ENCODE results near the gene POU5F1.

POU5F1 gene

DNA sequence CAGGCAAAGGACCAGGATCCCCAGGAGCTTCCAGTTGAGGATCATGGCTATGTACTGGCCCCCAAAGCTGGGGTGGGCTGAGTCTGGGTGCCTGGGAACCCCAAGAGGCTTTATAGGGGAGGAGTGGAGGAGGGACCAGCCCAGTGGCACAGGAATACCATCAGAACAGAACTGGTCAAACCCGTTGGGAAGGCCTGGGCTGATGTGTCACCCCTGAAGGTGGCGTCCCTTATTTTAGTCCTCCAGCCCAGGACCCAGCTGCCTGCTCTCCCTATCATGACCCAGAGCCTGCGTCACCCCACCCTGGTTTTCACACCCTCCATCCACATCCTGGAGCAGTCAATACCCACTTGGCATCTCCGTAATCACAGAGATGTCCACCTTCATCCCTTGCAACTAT, 31.5 kb downstream of the POU5F1 start, which contains the start of gene PSORS1C2:
Gene PSORS1C2, minus strand, starts transcription at position 85 of the 400 bp plus-strand sequence. Its CDS starts 40 bp downstream, at position 45.
- no peak for DNase-seq

DNA sequence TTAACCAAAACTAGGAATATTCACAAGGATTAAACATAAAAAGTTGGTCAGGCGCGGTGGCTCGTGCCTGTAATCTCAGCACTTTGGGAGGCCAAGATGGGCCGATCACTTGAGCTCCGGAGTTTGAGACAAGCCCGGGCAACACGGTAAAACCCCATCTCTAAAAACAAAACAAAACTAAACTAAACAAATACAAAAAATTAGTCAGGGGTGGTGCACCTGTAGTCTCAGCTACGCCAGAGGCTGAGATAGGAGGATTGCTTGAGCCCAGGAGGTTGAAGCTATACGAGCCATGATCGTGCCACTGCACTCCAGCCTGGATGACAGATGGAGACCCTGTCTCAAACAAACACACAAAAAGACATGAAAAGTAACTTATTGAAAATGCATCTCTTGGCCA, 34.8 kb downstream of the POU5F1 start:
- DNase-seq, result no peak

DNA sequence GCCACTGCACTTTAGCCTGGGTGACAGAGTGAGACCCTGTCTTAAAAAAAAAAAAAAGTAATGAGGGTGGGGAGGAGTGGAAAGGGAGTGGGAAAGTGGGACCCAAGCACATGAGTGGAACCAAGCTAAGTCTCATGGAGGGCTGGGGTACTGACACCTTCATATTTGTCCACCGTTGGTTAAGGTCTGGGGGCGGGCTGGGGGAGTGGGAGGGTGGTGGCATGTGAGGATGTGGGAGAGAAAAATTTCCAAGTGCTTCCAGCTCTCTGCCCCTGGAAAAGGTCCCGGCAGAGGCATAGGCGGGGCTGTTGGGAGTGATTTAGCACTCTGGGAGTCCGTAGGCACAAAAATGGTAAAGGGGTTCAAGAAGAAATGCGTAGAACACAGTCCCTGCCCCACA, 37.7 kb downstream of the POU5F1 start:
- no peak for DNase-seq

DNA sequence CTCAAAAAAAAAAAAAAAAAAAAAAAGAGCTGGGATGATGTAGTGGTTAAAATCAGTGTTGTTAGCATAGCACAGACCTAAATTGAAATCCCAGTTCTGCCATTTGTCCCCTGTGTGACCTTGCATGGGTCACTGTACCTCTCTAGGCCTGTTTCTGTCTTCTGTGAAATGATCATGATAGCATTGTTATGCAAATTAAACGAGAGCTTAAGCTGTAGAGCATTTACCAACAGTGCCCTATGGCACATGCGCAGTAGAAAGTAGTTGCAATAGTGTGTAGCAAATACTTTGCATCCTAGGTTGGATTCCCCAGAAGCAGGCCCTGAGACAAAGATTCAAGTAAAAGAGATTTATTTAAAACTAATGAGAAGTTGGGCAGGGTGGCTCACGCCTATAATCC, 38.9 kb downstream of the POU5F1 start:
- DNase-seq, result no peak

DNA sequence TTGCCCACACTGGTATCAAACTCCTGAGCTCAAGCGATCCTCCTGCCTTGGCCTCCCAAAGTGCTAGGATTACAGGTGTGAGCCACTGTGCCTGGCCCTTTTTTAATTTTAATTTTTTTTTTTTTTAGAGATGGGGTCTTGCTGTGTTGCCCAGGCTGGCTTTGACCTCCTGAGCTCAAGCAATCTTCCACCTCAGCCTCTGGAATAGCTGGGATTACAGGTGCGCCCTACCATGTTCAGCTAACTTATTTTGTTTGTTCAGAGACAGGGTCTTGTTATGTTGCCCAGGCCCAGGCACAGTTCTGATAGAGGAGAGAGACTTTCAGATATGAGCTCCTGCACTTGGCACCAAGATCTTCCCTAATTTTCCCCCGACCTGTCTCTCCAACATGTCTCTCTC, 39.7 kb downstream of the POU5F1 start:
- no peak for DNase-seq

DNA sequence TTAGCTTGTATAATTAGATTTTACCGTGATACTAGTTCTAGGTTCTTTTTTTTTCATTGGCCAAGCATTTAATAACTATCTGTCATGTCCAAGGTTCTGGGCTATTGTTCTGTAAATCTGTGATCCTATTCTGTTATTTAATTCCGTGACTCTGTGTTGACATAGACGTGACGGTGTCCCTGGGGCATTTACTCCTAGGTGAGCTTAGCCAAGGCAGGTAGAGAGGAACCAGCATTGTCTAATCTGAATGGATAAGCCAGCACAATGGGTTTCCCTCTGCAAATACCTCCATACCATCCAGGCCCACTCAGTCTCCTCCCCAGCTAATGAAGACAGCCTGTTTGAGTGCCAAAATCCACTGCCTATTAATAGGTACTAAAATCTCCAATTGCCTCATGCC, 41.4 kb downstream of the POU5F1 start:
- no peak for DNase-seq

DNA sequence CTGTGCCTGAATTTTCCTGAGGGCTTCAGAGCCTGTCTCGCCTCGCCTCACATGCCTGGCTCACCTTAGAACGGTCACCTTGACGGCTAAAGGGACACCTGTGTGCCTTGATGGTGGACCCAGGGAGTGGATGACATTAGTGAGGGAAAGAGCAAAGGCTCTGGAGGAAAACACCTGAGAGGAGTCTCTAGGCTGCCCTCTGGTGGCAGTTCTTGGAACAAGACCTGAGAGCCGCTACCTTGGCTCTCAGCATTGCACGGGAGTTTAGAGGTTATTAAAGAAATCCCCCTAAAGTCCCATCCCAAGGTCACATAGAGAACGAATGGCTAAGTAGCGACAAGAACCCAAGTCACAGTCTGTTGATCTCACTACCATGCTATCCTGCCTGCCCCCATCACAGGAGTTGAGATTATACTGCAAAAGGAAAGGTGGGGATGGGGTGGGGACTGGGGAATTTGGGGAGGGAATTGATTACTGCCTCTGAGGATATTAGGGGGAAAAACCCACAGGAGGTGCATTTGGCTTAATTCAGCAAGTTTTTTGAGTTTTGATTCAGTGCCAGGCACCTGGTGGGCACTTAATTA, 42.3 kb downstream of the POU5F1 start:
- DNase-seq, result peak; percentile 80

DNA sequence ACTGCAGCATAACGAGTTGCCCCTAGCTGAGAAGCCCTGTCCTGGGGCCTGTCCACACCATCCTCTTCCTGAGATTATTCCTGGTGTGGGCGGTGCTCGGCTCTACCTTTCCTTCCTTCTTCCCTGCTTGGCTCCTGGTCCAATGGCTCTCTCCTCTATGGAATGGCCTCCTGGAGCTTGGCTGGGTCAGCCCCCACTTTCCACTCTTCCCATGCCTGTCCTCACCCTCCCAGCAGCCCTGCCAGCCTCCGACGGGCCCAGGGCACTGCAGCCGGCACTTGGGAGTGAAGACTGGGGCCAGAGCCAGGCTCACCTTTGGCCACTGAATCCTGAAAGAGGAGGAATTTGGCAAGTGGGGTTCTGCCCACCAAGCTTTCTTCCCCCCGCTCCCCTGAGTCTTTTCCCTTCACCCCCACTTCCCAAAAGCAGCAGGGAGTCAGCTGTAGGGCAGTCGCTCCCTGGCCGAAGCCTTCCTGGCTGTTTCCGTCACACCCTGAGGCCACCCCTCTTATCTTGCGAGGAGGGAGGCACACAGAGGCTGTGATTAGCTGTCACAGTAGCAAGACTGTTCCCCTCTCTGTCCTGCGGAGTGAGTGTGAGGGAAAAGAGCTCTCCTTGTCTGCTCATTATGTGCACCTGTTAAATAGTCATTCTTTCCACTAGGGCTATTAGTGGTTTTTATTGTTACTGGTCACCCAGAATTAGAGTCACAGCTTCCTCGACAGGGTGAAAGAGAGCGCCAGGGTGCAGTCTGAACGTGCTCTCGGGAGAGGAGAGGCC, 43.9 kb downstream of the POU5F1 start:
- no peak for DNase-seq

DNA sequence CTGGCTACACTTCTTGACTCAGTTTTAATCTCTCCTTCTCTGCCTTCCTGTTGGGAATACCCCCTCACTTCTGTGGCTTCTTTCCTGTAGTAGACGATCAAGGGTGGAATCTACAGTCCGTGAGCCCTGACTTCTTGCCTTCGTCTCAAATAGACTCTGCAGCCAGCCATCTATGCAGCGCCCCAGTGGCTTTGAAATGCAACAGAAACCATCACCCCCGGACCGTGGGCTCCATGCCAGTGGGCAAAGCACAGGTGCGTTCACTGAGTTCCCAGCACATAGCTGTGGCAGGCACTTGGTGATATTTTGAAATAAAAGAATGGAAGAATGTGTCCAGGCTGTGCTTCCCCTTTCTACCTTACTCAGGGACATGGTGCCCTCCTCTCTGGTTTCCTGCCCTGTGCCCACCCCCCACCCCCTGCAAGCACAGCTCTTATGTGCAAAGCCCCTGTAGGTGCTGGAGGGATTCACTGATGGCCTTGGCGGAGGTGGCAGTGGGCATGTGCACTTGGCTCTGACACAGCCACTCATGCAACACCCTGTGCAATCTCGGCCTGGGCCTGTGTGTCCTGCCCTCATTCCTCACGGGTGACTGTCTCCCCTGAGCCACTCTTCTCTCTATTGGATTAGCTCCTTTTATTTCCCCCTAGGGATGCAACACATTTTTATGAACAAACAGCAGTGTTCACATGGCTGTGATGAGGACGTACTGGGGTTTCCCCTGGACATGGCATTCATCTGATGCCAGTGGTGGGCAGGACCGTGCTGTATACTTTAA, 44.7 kb downstream of the POU5F1 start:
- no peak for DNase-seq

DNA sequence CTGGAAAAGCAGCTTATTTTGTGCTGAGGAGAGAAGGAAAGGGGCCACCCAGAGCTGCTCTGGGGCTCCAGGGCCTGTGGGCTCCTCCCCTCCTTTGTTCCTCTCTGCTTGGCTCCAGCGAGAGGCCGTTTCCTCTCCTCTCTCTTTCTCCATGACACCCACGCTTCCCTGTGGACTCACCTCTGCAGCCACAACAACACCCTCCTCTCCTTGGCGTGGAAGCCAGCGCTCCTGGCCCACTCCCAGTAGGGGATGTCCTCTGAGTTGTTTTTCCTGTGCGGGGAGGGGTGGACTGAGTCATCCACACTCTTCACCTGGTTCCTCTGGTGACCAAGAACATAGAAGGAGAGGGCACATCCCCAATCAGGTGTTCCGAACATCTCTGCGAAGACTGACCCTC, 45.3 kb downstream of the POU5F1 start:
- no peak for DNase-seq

DNA sequence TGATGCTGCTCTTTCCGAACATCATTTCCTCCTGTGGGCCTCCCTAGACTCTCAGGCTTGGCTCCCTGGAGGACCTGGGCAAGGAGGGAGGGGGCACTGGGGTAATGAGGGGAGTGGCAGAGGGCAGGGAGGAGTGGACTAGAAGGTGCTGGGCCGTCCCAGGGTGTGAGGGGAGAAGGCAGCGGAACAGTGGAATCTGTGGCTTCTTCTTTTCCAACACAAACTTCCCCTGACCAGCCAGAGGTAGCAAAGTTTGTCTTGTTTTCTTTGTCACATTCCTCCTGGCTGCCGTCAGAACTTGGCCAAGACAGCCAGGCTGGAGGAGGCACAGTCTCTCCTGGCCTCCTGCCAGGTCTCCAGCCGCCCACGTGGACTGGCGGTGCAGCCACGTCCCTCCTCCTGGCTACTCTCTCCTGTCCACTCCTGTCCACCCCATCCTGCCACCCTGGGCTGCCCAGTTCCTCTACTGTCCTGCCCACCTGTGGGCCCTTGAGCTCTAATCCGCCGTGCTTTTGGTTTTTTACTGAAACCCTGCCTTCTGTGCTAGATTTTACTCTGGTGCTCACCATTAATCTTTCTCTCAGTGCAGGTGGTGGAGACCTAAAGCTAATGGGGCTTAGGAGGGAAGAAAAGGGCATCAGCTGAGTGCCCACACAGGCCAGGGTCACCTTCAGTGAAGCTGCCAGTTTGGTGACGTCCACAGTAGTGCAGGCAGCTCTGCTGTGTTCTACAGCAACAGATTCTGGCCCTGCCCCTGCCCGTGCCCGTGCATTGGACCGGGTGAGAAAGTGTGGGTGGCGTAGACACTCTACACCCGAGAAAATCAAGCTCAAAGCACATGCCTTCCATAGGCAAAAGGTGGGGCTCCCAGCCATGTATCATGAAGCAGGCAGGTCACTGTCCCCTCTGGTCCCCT, 47.4 kb downstream of the POU5F1 start:
- DNase-seq, result no peak

DNA sequence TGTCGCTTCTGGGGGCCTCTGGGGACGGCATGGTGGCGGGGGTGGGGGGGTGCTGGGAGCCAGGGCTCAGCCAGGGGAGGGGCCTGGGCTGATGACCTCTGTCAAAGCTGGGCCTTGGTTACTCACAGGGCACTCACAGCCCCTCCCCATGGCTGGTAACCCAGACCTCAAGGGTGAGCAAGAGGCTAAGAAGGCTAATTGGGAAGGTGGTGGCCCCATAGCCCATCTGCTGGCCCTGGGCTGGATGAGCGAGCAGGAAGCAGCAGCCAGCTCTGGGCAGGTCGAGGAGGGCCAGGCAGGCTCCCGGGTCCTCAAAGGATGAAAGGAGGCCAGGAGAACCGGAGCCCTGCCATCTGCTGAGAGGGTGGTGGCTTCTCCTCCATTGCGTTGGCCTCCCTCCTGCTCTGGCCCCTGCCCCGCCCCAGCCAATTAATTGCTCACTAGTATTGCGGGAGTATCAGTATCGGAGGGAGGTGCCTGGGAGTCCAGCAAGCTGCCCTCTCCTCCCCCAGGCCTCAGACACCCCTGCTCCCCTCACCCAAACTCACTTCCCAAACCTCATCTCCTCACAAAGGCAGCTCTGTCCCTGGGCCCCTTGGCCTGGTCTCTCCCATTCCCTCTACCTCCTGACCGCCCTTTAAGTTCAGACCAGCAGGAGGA, 49.2 kb downstream of the POU5F1 start:
- DNase-seq, result no peak

DNA sequence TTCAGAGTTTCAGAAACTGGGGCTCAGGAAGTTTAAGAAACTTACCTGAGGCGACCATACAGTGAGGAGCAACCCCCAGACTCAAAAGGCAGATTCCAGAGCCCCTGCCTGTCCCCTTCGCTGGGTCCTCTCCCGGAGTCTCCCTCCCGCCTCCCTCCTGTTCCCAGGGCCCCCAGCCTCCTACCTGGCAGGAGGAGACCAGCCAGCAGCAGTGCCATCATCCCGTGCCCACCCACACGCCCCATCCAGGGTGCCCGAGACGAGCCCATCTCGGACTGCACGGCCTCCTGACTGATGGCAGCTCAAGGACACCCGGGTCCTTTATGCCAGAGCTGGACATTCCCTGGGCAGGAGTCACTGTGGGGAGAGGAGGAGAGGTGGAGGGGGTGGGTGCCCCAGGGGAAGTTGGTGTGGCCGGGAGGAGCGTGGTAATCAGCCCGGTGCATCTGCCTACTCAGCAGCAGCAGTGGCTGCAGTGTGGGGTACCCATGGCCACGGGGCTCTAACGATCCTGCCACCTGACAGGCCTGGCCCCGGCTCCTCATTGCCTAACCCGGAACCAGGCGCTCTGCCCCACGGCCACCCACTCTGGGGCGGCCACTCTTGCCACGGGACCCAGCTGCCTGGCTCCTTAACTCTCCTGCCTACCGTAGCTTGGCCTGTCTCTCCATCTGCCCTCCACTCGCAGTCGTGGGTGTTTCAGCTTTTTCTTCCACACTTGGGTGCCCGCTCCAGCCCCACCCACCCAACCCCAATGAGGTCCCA, 50.1 kb downstream of the POU5F1 start, which contains the start of gene CDSN:
Gene CDSN, minus strand, starts transcription at position 296 of the 765 bp plus-strand sequence. Its CDS starts 27 bp downstream, at position 269.
- no peak for DNase-seq

DNA sequence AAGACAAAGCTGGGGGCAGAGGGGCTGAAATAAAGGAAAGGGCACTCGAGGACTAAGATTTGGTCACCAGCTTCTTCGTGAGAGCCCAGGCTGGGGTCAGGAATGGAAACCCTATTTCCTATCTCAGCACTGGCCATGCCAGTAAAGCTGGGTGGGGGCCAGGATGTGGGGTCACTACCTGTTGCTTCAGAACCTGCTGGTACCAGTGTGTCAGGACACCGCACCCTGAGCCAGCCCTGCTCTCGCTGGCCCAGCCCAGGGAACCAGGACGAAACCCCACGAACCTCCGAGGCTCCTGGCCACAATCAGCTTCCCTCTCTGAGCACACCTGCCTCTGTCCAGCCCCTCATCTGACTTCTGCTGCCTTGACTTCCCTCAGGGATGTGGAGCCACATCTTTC, 52.3 kb downstream of the POU5F1 start:
- no peak for DNase-seq

DNA sequence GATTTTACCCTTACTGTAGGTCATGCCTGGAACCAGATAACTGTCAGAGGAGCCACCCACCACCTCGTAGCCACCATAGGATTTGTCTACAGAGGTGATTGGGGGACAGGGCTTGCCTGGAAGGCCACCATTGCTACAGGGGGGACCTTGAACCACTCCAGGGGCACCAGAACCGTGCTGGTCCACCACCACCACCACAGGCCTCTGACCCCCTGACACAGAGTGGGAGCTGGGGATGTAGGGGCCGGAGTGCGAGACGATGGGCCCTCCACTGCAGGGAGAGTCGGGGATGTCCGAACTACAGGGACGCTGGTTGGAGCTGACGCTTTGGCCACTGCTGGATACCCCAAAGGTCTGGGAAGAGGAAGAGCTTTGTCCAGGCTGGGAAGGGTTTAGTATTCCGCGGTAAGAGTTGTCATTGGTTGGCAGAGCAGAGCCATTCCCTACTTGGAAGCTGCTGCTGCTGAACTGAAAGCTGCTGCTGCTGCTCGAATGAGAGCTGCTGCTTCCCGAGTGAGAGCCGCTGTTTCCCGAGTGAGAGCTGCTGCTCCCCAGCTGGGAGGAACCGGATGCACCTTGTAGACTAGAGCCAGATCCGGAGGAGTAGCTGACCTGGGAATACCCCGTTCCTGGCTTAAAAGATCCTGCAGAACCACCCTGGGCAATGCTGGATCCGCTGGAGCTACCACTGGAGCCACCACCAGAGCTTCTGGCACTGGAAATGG, 53.7 kb downstream of the POU5F1 start:
- no peak for DNase-seq

DNA sequence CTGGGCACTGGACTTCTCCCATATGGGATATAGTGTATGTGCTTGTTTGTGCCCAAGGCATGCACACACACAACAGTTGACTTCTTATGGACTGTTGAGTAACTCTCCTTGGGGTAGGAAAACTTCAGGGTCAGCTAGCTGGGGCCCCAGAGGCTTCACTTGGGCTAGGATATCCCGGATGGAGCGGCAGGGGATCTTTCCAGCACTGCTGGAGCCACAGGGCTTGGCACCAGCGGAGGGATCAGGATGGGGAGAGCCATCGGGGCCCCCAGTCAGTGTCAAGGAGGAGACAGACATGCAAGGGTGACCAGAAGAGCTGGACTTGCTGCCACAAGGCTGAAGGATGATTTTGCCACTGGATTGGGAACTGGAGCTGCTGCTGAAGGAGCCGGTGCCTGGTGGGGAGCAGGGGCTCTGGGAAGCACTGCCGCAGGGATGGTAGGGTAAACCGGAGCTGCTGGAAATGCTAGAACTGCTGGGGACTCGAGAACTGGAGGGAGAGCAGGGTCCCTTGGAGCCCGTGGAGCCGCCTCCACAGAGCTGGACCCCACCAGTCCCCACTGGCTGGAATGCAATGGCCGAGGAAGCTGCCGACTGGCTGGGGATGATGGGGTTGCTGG, 54.4 kb downstream of the POU5F1 start:
- no peak for DNase-seq

DNA sequence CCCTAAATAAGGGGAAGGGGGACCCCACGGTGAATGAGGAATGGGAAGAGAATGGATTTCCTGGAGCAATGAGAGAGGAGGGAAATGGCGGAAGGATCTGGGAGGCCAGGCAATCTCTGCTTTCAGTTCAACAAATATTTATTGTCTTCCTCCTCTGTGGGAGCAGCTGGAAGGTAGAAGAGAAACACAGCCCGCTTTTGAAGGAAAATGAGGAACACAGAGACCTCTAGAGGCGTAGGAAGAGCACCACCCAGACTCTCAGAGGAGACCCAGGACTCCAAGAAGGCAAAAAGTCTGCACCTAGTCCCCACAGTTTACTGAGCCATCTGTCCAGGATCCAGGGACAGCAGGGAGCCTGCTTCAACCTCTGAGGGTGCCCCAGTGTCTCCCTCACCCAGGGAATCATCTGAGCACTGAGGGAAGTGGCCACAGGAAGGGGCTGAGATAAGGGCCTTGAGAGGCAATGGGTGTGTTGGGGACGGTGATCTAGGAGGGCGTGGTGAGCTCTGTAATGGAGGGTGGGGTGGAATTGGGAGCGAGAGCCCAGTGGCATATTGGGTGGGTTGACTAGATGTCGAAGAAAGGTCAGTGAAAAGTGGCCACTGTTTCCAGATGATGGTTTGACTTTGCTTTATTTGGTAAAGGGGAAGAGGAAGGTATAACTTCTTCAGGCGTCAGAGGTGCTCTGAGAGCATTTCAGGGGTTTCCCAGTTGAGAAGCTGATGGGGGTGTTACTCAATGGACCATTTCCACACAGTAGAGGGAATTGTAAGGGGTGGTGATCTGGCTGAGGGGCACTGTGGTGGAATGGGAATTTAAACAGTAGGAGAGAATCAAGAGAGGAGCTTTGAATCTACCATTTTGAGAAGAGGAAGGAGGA, 55.3 kb downstream of the POU5F1 start:
- no peak for DNase-seq

DNA sequence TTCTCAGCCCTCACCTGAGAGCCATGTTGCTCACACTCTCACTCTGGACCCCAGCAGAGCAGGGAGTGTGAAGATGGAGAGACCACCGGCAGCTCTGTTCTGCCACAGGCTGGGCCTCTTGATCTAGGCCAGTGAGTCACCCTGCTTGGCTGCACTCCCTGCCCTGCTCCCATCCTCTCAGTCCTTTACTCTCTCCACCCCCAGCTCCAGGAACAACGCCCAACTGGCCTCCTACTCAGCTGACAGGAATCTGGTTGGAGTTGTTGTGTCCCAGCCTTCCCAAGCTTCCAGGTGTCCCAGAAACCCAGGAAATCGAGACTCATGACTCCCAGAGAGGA, 56.0 kb downstream of the POU5F1 start, which contains the start of gene PSORS1C1:
Gene PSORS1C1, plus strand, starts transcription at position 260 of the 338 bp plus-strand sequence. CDS start 14,833 bp downstream, outside the sequence.
- no peak for DNase-seq

Measured in activated CD4-positive, CD25-positive, alpha-beta regulatory T cell treated with anti-CD3 and anti-CD28 coated beads, Interleukin-2, amount 50 U/mL, for 72 hours (primary cell).